ENCODE results near the gene TSEN54. TPM values are rescaled to one million over a fixed set of nuclear protein-coding genes. Genes with fewer than 3 reads are reported as not detected.
A peak's percentile ranks its signal among the peaks of the same experiment; 100 is the strongest.

Gene TSEN54
- total RNA-seq, 1 experiment from 2014 or later: 42.6 TPM

GRCh38 chr17:75548813-75549212 lies 32.5 kb downstream of the TSEN54 start:
- DNase-seq: no peak
- peaks cover 44% of the 10 kb centered on the region for H3F3A ChIP-seq (ENCODE audit: insufficient read depth, low read depth)
- peak overlapping the region; percentile 23; the same call in 1 of the 2 replicates for H3K4me3 ChIP-seq
- TF ChIP-seq EZH2 (IDR thresholded peaks at IDR 0.05; ENCODE audit: low read depth): no peak
- no peak for TF ChIP-seq CTCF (conservative IDR thresholded peaks at IDR 0.05)
- ChIA-PET POLR2A (ENCODE audit: unreplicated experiment) (interaction anchor here (0.6 to 1.8 kb wide), 4 partner anchors 17 to 231 kb away, joined by 3 to 35 read pairs (median 15); partner anchors contain the start of gene LLGL2), CTCF (interaction anchor here (2.0 kb wide), 1 partner anchor 85 kb away, joined by 6 read pairs; the partner anchor contains the start of gene SMIM5)
- H2AFZ ChIP-seq: 0 out of 2 replicates have a peak overlapping the region, but pooled peaks have one; percentile 1
- no peaks in the 10 kb centered on the region for H3K36me3 ChIP-seq (ENCODE audit: low read depth)
- H3K4me1 ChIP-seq (replicated peaks; ENCODE audit: insufficient read depth): peaks cover 31% of the 10 kb centered on the region
- H3K27ac ChIP-seq: peak overlapping the region; percentile 94
- H3K4me2 ChIP-seq: peak overlapping the region; percentile 80
- no peaks in the 10 kb centered on the region for H3K9me2 ChIP-seq (ENCODE audit: insufficient read depth)
- no peaks in the 10 kb centered on the region for H3K9me3 ChIP-seq (ENCODE audit: insufficient read depth, low read depth)
- TSS peak; percentile 93 for BruUV-seq (replicated peaks)
- no peaks in the 10 kb centered on the region for H4K20me1 ChIP-seq (ENCODE audit: insufficient read depth)
- H3K27me3 ChIP-seq (ENCODE audit: insufficient read depth, low read depth): no peaks in the 10 kb centered on the region
- intact Hi-C loops (cut with micrococcal nuclease; ENCODE audit: unreplicated experiment): loop anchor here (1.0 to 5.0 kb wide), 2 partner anchors 18 to 38 kb away; partner anchors contain the start of gene MYO15B
- peaks cover 8% of the 10 kb centered on the region; the same call in 1 of the 2 replicates for H3K79me2 ChIP-seq (ENCODE audit: low read depth)

GRCh38 chr17:75549246-75550138 lies 33.2 kb downstream of the TSEN54 start:
- ChIA-PET POLR2A (ENCODE audit: unreplicated experiment) (interaction anchor here (0.5 to 1.8 kb wide), 11 partner anchors 18 to 297 kb away, joined by 3 to 35 read pairs (median 6); partner anchors contain the start of gene LLGL2), CTCF (interaction anchor here (0.6 to 2.0 kb wide), 6 partner anchors 35 to 232 kb away, joined by 3 to 17 read pairs (median 5); partner anchors contain the start of gene SMIM5)
- BruUV-seq (replicated peaks): TSS peak; percentile 95
- Histone ChIP-seq H4K20me1 (ENCODE audit: insufficient read depth) (no peaks in the 10 kb centered on the region), H3K4me1 (replicated peaks; ENCODE audit: insufficient read depth) (peaks cover 31% of the 10 kb centered on the region), H3K36me3 (ENCODE audit: low read depth) (no peaks in the 10 kb centered on the region), H3K9me3 (ENCODE audit: insufficient read depth, low read depth) (no peaks in the 10 kb centered on the region), H2AFZ (peak overlapping the region; percentile 46), H3F3A (ENCODE audit: insufficient read depth, low read depth) (peaks cover 44% of the 10 kb centered on the region), H3K27ac (peak overlapping the region; percentile 94), H3K4me2 (peak overlapping the region; percentile 80), H3K4me3 (peak overlapping the region; percentile 51; the same call in 1 of the 2 replicates), H3K9me2 (ENCODE audit: insufficient read depth) (no peaks in the 10 kb centered on the region), H3K79me2 (ENCODE audit: low read depth) (peaks cover 8% of the 10 kb centered on the region; the same call in 1 of the 2 replicates), H3K27me3 (ENCODE audit: insufficient read depth, low read depth) (no peaks in the 10 kb centered on the region)
- TF ChIP-seq EZH2 (IDR thresholded peaks at IDR 0.05; ENCODE audit: low read depth): no peak
- peak; percentile 17; the same call in 1 of the 2 replicates for TF ChIP-seq CTCF (conservative IDR thresholded peaks at IDR 0.05)
- intact Hi-C loops (cut with micrococcal nuclease; ENCODE audit: unreplicated experiment): loop anchor here (1.0 to 5.0 kb wide), 2 partner anchors 18 to 38 kb away; partner anchors contain the start of gene MYO15B
- peak; percentile 97 to 98 for DNase-seq

- H3K27ac ChIP-seq: peak overlapping the region; percentile 94
- peak overlapping the region; percentile 80 for H3K4me2 ChIP-seq
- BruUV-seq (replicated peaks): no TSS peak
Measured at GRCh38 chr17:75550139-75550465, 33.8 kb downstream of the TSEN54 start.

More at GRCh38 chr17:75550139-75550465, 33.8 kb downstream of the TSEN54 start:
- Histone ChIP-seq H3K27me3 (ENCODE audit: insufficient read depth, low read depth) (no peaks in the 10 kb centered on the region), H3K4me1 (replicated peaks; ENCODE audit: insufficient read depth) (peaks cover 31% of the 10 kb centered on the region), H4K20me1 (ENCODE audit: insufficient read depth) (no peaks in the 10 kb centered on the region), H2AFZ (peak overlapping the region; percentile 46), H3F3A (ENCODE audit: insufficient read depth, low read depth) (peaks cover 44% of the 10 kb centered on the region), H3K9me3 (ENCODE audit: insufficient read depth, low read depth) (no peaks in the 10 kb centered on the region), H3K4me3 (peak overlapping the region; percentile 51; the same call in 1 of the 2 replicates), H3K9me2 (ENCODE audit: insufficient read depth) (no peaks in the 10 kb centered on the region), H3K36me3 (ENCODE audit: low read depth) (no peaks in the 10 kb centered on the region), H3K79me2 (ENCODE audit: low read depth) (peaks cover 8% of the 10 kb centered on the region; the same call in 1 of the 2 replicates)
- no peak for TF ChIP-seq EZH2 (IDR thresholded peaks at IDR 0.05; ENCODE audit: low read depth)
- TF ChIP-seq CTCF (conservative IDR thresholded peaks at IDR 0.05): peak; percentile 3; the same call in 1 of the 2 replicates
- ChIA-PET POLR2A (ENCODE audit: unreplicated experiment) (interaction anchor here (0.6 to 1.8 kb wide), 4 partner anchors 19 to 133 kb away, joined by 3 to 35 read pairs (median 21); partner anchors contain the start of gene LLGL2), CTCF (interaction anchor here (0.6 kb wide), 2 partner anchors 74 to 231 kb away, joined by 4 to 5 read pairs; no protein-coding TSS in a partner anchor)
- DNase-seq: no peak
- intact Hi-C loops (cut with micrococcal nuclease; ENCODE audit: unreplicated experiment): no loop called here

Data from PC-9 (cell line).